Esophagus (tissue), 2 donors: ENCODE data around the gene LYPD6. TPM values are rescaled to one million over a fixed set of nuclear protein-coding genes. Genes with fewer than 3 reads are reported as not detected.

Source experiments
- H3K27ac ChIP-seq, 2 donors: one replicate each; pipeline ENCODE4 v1.5.1; 2013; ENCODE audit warnings: low read depth in 2 of 2, mild to moderate bottlenecking in 2 of 2, inconsistent platforms in 1 of 2, low read length in 1 of 2, moderate library complexity in 1 of 2
- H3K27me3 ChIP-seq, 2 donors: one replicate each; pipeline ENCODE4 v1.6.1; 2013; ENCODE audit warnings: low read length in 2 of 2, control low read depth in 1 of 2, mild to moderate bottlenecking in 1 of 2; ENCODE audit not compliant: insufficient read depth in 2 of 2, control insufficient read depth in 1 of 2
- H3K36me3 ChIP-seq, 2 donors: one replicate each; pipeline ENCODE4 v1.6.1; 2013; ENCODE audit warnings: low read length in 1 of 2; ENCODE audit not compliant: control insufficient read depth in 2 of 2, insufficient read depth in 2 of 2
- H3K4me1 ChIP-seq, 2 donors: one replicate each; pipeline ENCODE4 v1.6.1; 2013; ENCODE audit warnings: low read length in 1 of 2; ENCODE audit not compliant: control insufficient read depth in 2 of 2, insufficient read depth in 2 of 2
- H3K4me3 ChIP-seq, 2 donors: one replicate each; pipeline ENCODE4 v1.5.1; 2013; ENCODE audit warnings: low read length in 2 of 2, mild to moderate bottlenecking in 2 of 2, low read depth in 1 of 2, moderate library complexity in 1 of 2
- H3K9me3 ChIP-seq, 2 donors: one replicate each; pipeline ENCODE4 v1.6.1; 2013; ENCODE audit warnings: mild to moderate bottlenecking in 2 of 2, low read depth in 1 of 2, low read length in 1 of 2, moderate library complexity in 1 of 2; ENCODE audit not compliant: control insufficient read depth in 2 of 2, insufficient read depth in 1 of 2
- WGBS, 2 donors: extraction: QIAGEN DNeasy Blood & Tissue Kit; methylation state at CpG; one replicate each; pipeline ENCODE4 v1.1.7; 2013; 5-methylcytosine and 5-hydroxymethylcytosine counted together
- polyA plus RNA-seq, 2 donors: library from polyadenylated mRNA; stranded (reverse); fragments of 200-250 nt; gene quantifications; one replicate each; pipeline ENCODE4 v1.2.3, GENCODE V29; 2013
- donor health status: healthy with polysubstance abuse.
- donor health status: Bipolar disorder and iron deficiency.

Gene LYPD6
- polyA plus RNA-seq, 2 donors, result 0.41 to 0.51 TPM

- no peaks in the 10 kb centered on the region for H3K4me1 ChIP-seq
- 83 to 84% methylated on average over 2 of the region's 2 CpGs for WGBS, 2 donors
These were observed 125.9 kb downstream of the LYPD6 start for GRCh38 chr2:149456285-149456684.

GRCh38 chr2:149458502-149458901 lies 128.1 kb downstream of the LYPD6 start:
- no peak overlapping the region for H3K27ac ChIP-seq
- no peak overlapping the region for H3K4me3 ChIP-seq
- no peaks in the 10 kb centered on the region for H3K27me3 ChIP-seq
- H3K36me3 ChIP-seq, result no peaks in the 10 kb centered on the region
- peaks cover 3% of the 10 kb centered on the region in 2 donors for H3K9me3 ChIP-seq
- H3K4me1 ChIP-seq, result no peaks in the 10 kb centered on the region

More at GRCh38 chr2:149456285-149456684, 125.9 kb downstream of the LYPD6 start:
- Histone ChIP-seq H3K4me3 (no peak overlapping the region), H3K27ac (no peak overlapping the region), H3K27me3 (no peaks in the 10 kb centered on the region), H3K36me3 (no peaks in the 10 kb centered on the region), H3K9me3 (peaks cover 3% of the 10 kb centered on the region in 2 donors)

- no peak overlapping the region for H3K27ac ChIP-seq
- WGBS, 2 donors, result 31 to 41% methylated on average over 2 of the region's 2 CpGs
- H3K4me3 ChIP-seq, result no peak overlapping the region
- no peaks in the 10 kb centered on the region for H3K36me3 ChIP-seq
- no peaks in the 10 kb centered on the region for H3K4me1 ChIP-seq
- H3K27me3 ChIP-seq, result no peaks in the 10 kb centered on the region
- H3K9me3 ChIP-seq, result no peaks in the 10 kb centered on the region
These were observed 133.1 kb downstream of the LYPD6 start for GRCh38 chr2:149463328-149464002.

- Histone ChIP-seq H3K4me1 (no peaks in the 10 kb centered on the region), H3K27ac (no peak overlapping the region), H3K4me3 (no peak overlapping the region), H3K36me3 (no peaks in the 10 kb centered on the region), H3K27me3 (no peaks in the 10 kb centered on the region), H3K9me3 (no peaks in the 10 kb centered on the region)
- WGBS, 2 donors, result 90 to 94% methylated on average over 7 of the region's 7 CpGs
These were observed 134.0 kb downstream of the LYPD6 start for GRCh38 chr2:149464396-149464795.

GRCh38 chr2:149465873-149466272 lies 135.5 kb downstream of the LYPD6 start:
- Histone ChIP-seq H3K27me3 (no peaks in the 10 kb centered on the region), H3K27ac (no peak overlapping the region), H3K9me3 (no peaks in the 10 kb centered on the region), H3K4me3 (no peak overlapping the region), H3K4me1 (no peaks in the 10 kb centered on the region), H3K36me3 (no peaks in the 10 kb centered on the region)
- 78 to 80% methylated on average over 2 of the region's 2 CpGs for WGBS, 2 donors

- no peaks in the 10 kb centered on the region for H3K36me3 ChIP-seq
- H3K27ac ChIP-seq, result no peak overlapping the region
- WGBS, 2 donors, result 60% methylated on average over 3 of the region's 3 CpGs
- H3K27me3 ChIP-seq, result no peaks in the 10 kb centered on the region
- no peak overlapping the region for H3K4me3 ChIP-seq
- no peaks in the 10 kb centered on the region for H3K4me1 ChIP-seq
- no peaks in the 10 kb centered on the region for H3K9me3 ChIP-seq
These were observed 136.2 kb downstream of the LYPD6 start for GRCh38 chr2:149466635-149467034.

DNA sequence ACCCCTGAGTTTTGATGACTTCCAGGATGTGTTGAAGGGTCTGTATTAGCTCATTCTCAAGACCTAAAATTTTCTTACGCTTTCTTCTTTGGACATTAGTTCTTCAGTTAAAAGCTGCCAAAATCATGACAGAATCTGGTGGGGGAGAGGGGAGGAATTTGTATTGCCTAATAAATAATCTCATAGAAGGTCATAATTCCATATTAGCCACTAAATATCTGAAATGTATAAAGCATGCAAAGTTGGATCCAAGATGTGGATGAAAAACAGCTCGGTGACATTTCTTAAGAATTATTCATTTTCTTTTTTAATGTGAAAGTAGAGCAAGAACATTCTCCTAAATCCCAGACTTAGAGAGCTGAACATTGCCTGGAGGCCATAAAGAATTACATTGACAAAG lies 137.0 kb downstream of the LYPD6 start:
- H3K4me3 ChIP-seq, result no peak overlapping the region
- no peaks in the 10 kb centered on the region for H3K36me3 ChIP-seq
- H3K9me3 ChIP-seq, result no peaks in the 10 kb centered on the region
- H3K4me1 ChIP-seq, result no peaks in the 10 kb centered on the region
- WGBS, 2 donors, result 58 to 74% methylated on average over 2 of the region's 2 CpGs
- H3K27me3 ChIP-seq, result no peaks in the 10 kb centered on the region
- H3K27ac ChIP-seq, result no peak overlapping the region

- H3K27me3 ChIP-seq, result no peaks in the 10 kb centered on the region
- WGBS, 2 donors, result 74 to 77% methylated on average over 4 of the region's 4 CpGs
- no peak overlapping the region for H3K4me3 ChIP-seq
- H3K27ac ChIP-seq, result no peak overlapping the region
- no peaks in the 10 kb centered on the region for H3K36me3 ChIP-seq
- H3K9me3 ChIP-seq, result no peaks in the 10 kb centered on the region
- H3K4me1 ChIP-seq, result no peaks in the 10 kb centered on the region
These were observed 138.2 kb downstream of the LYPD6 start for GRCh38 chr2:149468636-149469035.

DNA sequence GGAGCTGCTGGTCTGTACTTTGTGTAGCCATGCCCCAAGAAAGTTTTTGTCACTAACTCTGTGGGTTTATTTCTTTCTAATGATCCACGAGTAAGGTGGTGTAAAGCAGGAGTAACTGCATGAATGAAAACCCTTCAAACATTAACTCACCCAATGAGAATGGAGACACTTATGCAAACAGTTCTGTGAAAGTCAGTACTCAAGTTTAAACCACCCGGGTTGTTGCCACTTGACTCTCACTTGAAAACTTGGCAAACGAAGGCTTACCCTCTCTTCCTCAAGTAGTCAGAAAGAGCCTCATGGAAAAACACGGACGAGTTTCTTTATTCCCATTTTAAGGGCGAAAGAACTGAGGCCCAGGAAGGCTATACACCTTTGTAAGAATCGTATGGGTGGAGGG lies 139.7 kb downstream of the LYPD6 start:
- Histone ChIP-seq H3K27ac (no peak overlapping the region), H3K4me1 (no peaks in the 10 kb centered on the region), H3K4me3 (no peak overlapping the region), H3K36me3 (no peaks in the 10 kb centered on the region), H3K9me3 (no peaks in the 10 kb centered on the region), H3K27me3 (no peaks in the 10 kb centered on the region)
- WGBS, 2 donors, result 82% methylated on average over 7 of the region's 7 CpGs

DNA sequence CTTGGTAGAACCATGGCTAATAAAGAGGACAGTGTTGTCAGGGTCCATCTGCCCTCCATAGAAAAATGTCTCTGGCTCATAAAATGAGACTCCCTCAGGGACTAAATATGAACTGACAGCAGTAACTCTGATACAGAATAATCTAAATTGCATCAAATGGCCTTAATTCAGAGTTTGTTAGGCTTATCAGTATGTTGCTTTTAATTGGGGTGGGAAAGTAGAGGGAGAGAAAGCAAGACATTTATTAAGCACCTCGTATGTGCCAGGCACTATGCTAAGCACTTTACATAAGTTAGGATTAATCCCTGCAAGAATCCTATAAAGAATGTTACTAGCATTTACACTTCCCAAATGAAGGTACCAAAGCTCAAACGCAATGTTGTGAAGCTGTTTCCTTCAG lies 142.0 kb downstream of the LYPD6 start:
- Histone ChIP-seq H3K4me1 (no peaks in the 10 kb centered on the region), H3K27ac (no peak overlapping the region), H3K36me3 (no peaks in the 10 kb centered on the region), H3K9me3 (no peaks in the 10 kb centered on the region), H3K27me3 (no peaks in the 10 kb centered on the region), H3K4me3 (no peak overlapping the region)
- 82 to 96% methylated on average over 2 of the region's 2 CpGs for WGBS, 2 donors
